HTR-8/SVneo (cell line): ENCODE measurements around the gene SKOR1.

Experiments used
- DNase-seq: peaks from one replicate; pipeline ENCODE4 v3.0.0; 2011; ENCODE audit warnings: low spot score, mixed read lengths; ENCODE audit not compliant: insufficient read length
- FAIRE-seq: peaks from 2 replicates; lab custom pipeline; 2011; peaks lifted over from hg19 to GRCh38; lab: Jason Lieb, UNC

Gene SKOR1

DNA sequence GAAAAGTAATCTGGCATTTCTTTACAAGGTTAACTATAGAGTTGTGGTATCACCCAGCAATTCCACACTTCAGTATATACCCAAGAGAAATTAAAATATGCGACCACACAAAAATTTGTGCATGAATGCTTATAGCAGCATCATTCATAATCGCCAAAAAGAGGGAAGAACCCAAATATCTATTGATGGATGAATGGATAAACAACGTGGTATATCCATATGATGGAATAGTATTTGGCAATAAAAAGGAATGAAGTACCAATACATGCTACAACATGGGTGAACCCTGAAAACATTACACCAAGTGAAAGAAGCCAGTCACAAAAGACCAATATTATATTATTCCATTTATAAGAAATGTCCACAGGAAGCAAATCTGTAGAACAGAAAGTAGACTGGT is 8.6 kb upstream of the SKOR1 start:
- FAIRE-seq, result no peak
- DNase-seq, result no peak

DNA sequence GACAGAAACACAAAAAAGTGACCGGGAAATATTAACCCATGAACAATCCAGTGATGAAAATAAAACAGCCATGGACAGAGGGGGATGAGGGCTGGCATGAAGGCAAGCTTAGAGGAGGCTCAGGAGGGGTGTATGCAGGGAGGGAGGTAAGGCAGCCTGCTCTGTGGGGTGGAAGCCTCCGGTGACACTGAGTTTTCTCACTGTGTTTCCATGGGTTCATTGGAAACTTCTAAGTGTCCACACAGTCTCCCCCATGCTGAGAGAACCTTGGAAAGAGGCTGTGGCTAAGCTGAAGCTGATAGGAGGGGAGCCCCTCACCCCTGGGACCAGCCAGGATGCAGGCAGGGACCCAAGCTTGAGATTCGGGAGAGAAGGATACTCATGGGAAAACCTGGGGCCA is 6.8 kb upstream of the SKOR1 start:
- no peak for DNase-seq
- no peak for FAIRE-seq

DNA sequence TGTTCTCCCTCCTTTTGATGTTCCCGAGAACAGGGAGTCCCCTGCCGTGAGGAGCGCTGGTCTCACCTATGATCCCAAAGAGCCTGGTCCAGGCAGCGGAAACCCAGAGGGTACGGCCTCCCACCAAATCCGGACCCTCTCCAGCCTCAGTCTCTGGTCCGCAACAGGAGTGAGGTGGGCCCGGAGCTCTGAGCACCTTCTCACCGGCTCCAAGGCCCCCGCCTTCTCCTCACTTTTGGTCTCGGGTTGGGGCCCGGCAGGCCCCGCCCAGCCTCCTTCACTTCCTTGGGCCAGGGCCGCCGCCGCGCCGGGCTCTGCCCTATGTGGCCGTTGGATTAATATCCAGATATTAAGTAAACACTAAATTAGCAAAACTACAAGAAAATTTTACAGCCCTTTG is 5.7 kb upstream of the SKOR1 start:
- FAIRE-seq (no peak), DNase-seq (no peak)

DNA sequence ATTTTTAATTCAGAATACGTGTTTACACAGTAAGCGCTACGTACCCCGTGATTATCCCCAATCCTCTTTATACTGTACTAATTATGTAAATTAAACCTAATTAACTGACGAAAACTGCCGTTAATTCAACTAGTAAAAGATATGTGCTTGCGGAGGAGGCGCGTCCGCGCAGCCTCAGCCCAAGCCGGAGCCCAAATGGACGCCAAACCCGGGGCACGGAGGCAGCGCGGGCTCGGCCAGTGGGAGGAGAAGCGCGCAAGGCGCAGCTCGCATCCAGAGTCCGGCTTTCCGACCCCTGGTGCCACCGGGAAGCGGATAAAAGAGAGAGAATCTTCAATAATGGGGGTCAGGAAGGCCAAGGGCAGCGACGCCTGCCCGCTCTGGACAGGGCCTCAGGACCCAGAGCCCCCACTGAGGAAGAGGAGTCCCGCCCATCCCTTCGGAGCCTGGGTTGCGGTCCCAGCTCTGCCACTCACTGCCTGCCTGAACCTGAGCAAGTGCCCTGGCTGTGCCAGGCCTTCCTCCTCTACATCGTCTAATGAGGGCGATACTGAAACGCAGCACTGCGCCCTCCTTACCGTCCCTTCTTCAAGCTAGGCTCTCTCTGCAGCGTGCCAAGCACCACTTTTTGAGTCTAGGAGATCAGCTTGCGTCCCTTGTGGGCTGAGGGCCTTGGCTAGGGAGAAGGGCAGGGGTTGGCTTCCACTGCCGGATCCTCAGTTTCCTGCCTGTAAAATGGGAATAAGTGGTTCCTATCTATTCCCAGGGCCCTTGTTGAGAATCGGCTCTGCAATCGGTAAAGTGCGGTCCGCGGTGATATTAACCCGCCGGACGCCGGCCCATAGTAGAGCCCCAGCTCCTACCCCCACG is 5.0 kb upstream of the SKOR1 start:
- FAIRE-seq, result no peak

DNA sequence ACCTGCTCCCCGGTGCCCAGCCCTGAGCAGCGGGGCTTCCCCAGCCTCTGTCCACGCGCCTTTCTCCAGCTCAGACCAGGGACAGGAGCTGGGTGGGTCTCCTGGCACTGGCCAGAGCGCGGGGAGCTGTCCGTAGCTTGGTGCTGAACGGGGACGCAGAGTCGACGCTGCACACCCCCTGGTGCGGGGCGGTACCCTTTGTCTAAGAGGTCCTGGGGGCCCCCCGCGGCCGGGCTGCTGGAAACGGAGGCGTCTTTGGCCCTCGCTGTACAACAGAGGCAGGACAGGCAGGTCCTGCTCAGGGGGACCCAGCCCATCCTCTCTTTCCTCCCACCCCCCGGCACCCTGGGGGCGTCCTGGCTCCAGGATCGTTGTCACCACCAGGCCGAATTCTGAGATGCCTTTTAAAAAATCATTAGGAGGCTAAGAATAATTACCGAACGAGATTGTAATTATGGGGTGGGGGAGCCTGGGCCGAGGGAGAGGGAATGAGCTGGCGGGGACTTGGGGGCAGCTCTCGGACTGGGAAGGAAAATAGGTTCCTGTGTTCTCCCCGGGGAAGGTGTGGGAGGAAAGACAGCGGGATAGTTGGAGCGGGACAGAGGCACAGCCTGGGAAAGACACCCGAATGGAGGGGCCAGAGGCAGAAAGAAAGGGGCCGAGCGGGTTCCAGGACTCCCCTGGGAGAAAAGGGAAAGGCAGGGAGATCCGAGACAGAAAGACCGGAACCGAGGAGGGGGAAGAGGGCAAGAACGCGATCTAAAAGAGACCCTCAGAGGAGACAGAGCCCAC is 4.1 kb upstream of the SKOR1 start:
- DNase-seq (peak; percentile 79), FAIRE-seq (peak; percentile 9)

More for the DNA sequence above, 5.0 kb upstream of the SKOR1 start:
- no peak for DNase-seq

DNA sequence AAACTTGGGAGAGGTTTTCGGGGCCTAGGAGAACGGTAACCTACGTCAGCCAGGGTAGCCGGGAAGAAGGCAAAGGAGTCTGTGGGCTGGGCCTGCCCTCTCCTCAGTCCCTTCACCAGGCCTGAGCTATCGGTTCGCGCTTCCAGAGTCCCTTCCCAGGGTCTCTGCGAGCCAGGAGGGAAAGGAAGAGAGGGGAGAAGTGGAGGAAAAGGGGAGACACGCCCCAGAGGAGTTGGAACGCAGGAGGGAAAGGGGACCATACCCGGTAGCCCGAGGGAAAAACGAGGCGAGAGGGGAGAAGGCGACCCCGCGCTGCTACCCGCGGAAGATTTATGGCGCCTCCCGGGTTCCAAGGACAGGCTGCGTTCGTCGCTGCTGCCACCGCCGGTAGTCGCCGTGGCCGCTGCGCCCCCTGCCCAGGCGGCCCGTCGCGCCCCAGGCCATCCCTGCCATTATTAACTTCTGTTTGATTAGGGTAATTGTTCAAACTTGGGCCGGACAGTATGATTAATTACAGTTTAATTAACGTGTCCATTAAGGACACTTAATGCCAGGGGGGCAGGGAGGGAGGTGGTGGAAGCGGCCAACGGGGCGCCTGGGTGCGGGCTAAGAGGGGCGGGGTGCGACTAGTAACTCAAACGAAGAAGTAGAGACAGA is 3.4 kb upstream of the SKOR1 start:
- DNase-seq, result no peak

DNA sequence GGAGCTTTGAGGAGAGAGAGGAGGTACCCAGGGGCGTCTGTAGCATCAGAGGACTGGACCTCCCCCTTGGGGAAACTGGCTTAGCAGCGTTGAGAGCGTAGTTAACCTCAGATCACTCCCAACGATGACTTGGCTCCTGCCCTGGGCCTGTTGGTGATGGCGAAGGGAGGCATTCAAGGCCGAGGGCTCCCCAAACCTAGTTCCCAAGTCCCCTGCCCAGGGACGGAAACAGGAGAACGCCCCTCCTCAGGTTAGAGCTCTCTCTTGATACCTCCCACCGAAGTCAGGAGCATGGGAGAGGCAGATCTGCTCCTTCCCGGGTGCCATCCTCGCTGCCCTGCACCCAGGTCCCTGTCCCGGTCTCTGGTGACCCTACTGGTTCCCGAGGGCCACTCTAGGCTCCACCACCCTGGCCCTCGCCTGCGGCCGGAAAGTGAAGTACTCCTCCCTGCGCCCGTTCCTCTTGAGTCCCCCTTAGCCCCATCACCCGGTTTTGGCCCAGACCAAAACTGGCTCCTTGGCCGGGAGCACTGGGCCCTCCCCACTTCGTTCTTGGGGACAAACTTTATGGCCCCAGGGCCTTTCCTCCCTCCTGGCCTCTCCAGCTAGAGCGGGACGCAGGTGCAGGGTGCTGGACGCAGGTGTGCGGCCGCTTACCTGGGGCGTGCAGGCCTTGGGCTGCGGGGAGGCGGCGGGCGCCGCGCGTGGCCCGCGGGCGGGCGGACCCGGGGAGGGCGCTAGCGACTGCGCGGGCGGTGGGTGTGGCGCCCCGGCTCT is 2.6 kb upstream of the SKOR1 start:
- DNase-seq (no peak), FAIRE-seq (no peak)

More for the DNA sequence above, 3.4 kb upstream of the SKOR1 start:
- FAIRE-seq, result no peak

DNA sequence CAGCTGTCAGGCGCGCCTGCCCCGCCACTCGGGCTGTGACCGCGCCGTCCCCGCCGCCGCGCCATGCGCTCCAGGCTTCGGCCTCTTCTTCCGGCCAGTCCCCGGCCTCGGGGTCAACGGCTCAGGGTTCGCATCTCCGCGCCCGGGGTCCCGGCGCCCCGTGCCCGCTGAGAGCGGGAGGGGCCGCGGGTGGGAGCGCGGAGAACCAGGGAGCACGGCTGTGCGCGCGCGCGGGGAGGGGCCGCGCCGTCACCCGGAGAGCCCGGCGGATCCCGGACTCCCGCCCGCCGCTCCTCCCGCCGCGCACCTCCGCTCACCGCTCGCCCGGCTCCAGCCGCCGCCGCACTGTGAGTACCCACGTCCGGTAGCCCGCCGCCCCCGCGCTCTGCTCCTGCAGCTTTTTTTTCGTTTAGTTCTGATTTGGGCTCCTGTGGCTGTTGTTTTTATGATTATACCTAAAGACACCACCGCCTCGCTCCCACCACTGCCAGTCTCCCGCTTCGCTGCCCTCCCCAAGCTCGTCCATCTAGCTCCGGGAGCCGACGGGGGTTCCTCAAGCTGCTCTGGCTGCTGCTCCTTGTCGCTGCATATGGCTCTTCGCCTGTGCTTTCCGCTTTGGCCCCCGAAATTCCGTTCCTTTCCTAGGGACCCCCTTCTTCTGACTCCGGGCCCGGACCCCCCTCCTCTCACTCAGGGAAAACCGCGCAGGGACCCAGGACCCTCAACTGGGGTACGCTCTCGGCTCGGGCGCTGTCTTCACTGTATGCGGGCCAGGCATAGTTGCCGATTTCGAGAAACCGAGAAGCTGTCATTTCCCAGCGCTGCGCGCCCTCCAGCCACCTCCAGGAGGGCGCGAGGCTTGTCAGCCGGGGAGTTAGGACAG is 1.8 kb upstream of the SKOR1 start:
- FAIRE-seq, result no peak
- no peak for DNase-seq

DNA sequence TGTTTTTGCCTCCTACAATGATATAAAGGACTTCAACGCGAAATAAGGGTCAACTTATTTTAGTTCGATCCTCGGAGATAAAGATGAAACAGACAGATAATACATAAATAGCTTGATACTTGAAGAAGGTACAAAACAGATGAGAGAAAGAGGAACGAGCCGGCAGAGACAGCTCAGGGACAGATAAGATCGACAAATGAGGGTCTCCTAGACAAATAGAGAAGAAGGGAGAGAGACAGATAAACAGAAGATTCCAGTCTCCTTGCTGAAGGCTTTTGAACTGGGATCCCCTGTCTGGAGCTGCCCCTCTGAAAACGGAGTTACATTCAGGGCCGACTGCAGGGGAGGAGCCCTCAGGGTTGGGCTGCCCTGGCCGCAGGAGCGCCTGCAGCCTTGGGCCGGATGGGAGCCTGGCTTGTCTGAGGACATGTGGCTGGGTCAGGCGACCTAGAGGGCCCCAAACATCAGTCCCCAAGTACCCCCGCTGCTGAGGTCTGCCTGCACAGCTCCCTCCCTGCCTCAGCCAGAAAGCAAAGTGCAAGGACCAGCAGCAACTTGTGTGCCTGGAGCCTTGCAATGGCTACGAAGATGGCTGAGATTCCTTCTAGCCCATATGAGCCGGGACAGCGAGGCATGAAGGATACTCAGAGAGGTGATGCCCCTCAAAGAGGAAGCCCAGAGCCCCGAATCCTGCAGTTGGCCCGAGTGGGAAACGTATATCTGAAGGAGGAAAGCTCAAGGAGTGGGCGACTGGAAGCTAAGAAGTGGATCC is 926 bp upstream of the SKOR1 start:
- DNase-seq (no peak), FAIRE-seq (no peak)

DNA sequence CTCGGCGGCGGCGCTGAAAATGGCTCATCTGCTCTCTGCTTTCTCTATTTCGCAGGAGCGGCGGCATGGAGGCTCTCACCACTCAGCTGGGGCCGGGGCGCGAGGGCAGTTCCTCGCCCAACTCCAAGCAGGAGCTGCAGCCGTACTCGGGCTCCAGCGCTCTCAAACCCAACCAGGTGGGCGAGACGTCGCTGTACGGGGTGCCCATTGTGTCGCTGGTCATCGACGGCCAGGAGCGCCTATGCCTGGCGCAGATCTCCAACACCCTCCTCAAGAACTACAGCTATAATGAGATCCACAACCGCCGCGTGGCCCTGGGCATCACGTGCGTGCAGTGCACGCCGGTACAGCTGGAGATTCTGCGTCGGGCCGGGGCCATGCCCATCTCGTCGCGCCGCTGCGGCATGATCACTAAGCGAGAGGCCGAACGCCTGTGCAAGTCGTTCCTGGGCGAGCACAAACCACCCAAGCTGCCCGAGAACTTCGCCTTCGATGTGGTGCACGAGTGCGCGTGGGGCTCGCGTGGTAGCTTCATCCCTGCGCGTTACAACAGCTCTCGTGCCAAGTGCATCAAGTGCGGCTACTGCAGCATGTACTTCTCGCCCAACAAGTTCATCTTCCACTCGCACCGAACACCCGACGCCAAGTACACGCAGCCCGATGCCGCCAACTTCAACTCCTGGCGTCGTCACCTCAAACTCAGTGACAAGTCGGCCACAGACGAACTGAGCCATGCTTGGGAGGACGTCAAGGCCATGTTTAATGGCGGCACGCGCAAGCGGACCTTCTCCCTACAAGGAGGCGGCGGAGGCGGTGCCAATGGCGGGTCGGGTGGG is 790 bp downstream of the SKOR1 start:
- FAIRE-seq, result peak; percentile 65
- DNase-seq, result no peak

DNA sequence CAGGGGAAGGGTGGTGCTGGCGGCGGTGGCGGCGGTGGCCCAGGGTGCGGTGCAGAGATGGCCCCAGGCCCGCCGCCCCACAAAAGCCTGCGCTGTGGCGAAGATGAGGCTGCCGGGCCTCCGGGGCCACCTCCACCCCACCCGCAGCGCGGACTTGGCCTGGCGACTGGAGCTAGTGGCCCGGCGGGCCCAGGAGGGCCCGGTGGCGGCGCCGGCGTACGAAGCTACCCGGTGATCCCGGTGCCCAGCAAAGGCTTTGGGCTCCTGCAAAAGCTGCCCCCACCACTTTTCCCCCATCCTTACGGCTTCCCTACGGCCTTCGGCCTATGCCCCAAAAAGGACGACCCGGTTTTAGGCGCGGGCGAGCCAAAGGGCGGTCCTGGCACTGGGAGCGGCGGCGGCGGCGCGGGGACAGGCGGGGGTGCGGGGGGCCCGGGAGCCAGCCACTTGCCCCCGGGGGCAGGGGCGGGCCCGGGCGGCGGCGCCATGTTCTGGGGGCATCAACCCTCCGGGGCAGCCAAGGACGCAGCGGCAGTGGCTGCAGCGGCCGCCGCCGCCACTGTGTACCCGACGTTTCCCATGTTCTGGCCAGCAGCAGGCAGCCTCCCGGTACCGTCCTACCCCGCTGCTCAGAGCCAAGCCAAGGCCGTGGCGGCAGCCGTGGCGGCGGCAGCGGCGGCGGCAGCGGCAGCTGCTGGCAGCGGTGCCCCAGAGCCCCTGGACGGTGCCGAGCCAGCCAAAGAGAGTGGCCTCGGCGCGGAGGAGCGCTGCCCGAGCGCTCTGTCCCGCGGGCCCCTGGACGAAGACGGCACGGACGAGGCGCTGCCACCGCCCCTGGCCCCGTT is 1.6 kb downstream of the SKOR1 start:
- FAIRE-seq, result no peak
- DNase-seq, result no peak

DNA sequence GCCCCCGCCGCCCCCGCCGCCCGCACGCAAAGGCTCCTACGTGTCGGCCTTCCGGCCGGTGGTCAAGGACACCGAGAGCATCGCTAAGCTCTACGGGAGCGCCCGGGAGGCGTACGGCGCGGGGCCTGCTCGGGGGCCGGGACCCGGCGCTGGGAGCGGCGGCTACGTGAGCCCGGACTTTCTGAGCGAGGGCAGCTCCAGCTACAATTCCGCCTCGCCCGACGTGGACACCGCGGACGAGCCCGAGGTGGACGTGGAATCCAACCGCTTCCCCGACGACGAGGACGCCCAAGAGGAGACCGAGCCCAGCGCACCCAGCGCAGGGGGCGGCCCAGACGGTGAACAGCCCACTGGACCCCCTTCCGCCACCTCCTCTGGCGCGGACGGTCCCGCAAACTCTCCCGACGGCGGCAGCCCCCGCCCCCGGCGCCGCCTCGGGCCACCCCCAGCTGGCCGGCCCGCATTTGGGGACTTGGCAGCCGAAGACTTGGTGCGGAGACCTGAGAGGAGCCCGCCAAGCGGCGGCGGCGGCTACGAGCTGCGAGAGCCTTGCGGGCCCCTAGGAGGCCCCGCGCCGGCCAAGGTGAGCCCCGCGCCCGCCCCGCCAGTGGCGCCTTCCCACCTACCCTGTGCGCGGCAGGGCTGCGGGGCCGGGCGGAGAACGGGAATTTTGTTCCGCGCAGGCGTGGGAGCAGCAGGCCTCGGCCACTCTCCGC is 2.4 kb downstream of the SKOR1 start:
- no peak for FAIRE-seq
- DNase-seq, result no peak

DNA sequence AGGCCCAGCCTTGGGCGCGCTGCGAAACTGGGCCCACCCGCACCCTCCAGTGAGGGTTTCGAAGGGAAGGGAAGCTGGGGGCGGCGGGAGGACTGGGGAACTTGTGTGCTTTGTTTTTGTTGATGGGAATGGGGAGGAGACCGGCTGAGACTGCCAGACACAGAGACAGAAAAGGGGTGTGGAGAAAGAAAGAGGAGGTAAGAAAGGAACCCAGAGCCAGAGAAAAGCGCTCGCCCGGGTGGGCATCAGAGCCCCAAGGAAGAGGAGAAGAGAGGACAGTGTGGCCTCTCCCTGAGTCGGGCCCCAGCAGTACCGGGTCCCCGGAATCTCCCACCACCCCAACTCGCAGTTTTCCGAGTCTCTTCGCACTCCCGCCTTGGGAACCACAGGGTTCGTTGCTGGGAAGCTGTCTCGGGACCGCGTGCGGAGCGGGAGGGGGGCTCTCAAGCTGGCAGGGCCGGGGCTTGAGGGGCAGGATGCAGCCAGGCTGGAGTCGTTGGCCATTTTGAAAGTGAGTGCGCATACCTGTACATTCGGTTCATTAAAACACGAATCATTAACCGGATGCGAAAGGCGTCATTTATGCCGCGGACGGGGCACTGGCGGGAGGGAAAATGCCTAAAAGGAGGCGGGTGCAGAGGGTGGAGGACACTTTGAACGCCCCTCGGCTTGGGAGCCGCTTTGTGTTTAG is 3.1 kb downstream of the SKOR1 start:
- no peak for DNase-seq
- no peak for FAIRE-seq

DNA sequence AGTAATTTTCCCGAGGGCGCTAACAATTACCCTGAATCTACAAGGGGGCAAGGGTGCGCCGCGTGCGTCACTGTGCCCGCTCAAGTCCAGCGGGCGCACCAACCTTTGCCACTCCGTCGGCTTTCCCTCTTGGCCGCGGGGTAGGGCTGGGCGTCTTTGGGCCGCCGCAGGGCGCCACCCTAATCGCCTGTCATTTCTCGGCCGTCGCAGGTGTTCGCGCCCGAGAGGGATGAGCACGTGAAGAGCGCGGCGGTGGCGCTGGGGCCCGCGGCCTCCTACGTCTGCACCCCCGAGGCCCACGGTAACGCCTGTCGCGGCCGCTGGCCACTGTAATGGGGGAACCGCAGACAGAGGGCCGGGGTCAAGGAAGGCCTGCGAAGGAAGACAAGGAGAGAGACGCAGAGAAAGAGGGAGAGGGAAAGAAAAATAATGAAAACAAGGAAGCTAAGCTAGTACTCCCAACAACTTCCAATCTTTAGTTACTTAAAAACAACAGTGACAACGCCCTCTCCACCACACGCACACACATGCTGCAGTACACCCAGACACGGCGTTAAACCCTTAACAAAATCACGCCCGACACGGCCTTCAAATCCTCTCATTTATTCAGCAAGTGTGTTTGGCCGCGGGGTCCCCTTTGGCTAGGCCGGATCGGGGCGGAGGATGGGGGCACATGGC is 3.8 kb downstream of the SKOR1 start:
- FAIRE-seq (no peak), DNase-seq (no peak)
